Measurements from ENCODE around the gene MRRF. TPM values are rescaled to one million over a fixed set of nuclear protein-coding genes. Genes with fewer than 3 reads are reported as not detected.

The MRRF gene
- total and polyA plus RNA-seq, 2 donors (not counting 3 experiments of a cell fraction or from before 2014, with no cell fraction given): 27.2 to 36.4 TPM

DNA sequence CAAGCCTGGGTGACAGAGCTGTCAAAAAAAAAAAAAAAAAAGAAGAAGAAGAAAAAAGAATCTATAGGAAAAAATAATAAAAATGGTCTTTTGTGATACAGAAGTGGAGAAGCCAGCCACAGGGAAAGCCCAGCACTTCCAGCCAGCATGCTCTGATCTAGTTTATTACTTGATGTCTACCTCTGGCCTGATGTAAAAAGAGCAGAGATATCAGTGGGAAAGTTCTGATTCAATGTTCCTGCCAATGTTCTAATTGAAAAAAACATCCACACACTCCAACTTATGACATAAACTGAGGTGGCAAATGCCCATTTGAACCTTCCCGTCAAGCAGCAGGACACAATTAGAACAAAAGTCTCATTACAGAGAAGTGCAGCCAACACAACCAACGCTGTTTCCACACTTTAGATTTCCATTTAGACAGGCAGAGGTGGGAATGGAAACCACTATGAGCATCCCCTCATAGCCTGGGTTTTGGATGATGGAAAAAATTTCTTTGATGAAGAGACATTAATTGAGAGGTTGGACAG is 5.7 kb upstream of the MRRF start:
- ChIA-PET POLR2A (no interaction called here), CTCF (no interaction called here)
- no peak for TF ChIP-seq CTCF (IDR thresholded peaks at IDR 0.05; ENCODE audit: extremely low read depth in 1 of 2, insufficient read depth in 1 of 2, low read depth in 1 of 2, low read length in 2 of 2)
- TF ChIP-seq POLR2AphosphoS5 (IDR thresholded peaks at IDR 0.05; ENCODE audit: insufficient read depth, low read depth, low read length): no peak
- TF ChIP-seq EZH2 (IDR thresholded peaks at IDR 0.05; ENCODE audit: borderline replicate concordance, low read depth, low read length, severe bottlenecking): no peak
- TF ChIP-seq GATA2 (IDR thresholded peaks at IDR 0.05; ENCODE audit: insufficient read depth, insufficient read length, low read depth, low read length): no peak
- no peak for TF ChIP-seq POLR2A (IDR thresholded peaks at IDR 0.05; ENCODE audit: low read depth, low read length)
- TF ChIP-seq MAX (IDR thresholded peaks at IDR 0.05; ENCODE audit: insufficient read depth, insufficient read length): no peak
- TF ChIP-seq FOS (IDR thresholded peaks at IDR 0.05; ENCODE audit: borderline replicate concordance, insufficient read depth, low read length): no peak
- no peak for TF ChIP-seq MYC (IDR thresholded peaks at IDR 0.05; ENCODE audit: low read depth, low read length)
- TF ChIP-seq JUN (IDR thresholded peaks at IDR 0.05; ENCODE audit: borderline replicate concordance, insufficient read depth, insufficient read length, low read depth): no peak
- intact Hi-C loops (cut with micrococcal nuclease): loop anchor here (10.0 kb wide), 1 partner anchor 196 kb away; no protein-coding TSS in a partner anchor
- H3K4me1 ChIP-seq (ENCODE audit: control insufficient read depth, extremely low read depth, insufficient read depth, low read length): peaks cover 34% of the 10 kb centered on the region
- no peaks in the 10 kb centered on the region for H3K27me3 ChIP-seq (ENCODE audit: control insufficient read depth in 2 of 2, insufficient read depth in 2 of 2, low read length in 2 of 2)
- no peaks in the 10 kb centered on the region for H4K20me1 ChIP-seq (replicated peaks; ENCODE audit: control insufficient read depth, extremely low read depth, insufficient read depth, low read length)
- FAIRE-seq: no peak
- dilution Hi-C loops (cut with MboI; ENCODE audit: extremely low pct_ligation_motif_present, low sequenced_read_pairs): no loop called here
- no peak for DNase-seq (ENCODE audit: low read depth, low spot score)
- H3K4me3 ChIP-seq (replicated peaks in 1 of 3; ENCODE audit: insufficient read depth in 1 of 3, low read depth in 1 of 3, low read length in 3 of 3): no peak overlapping the region
- H3K36me3 ChIP-seq (ENCODE audit: control insufficient read depth in 2 of 2, extremely low read depth in 1 of 2, insufficient read depth in 2 of 2, low read length in 2 of 2): peaks cover 5 to 12% of the 10 kb centered on the region in 2 experiments
- no peak overlapping the region for H3K27ac ChIP-seq (ENCODE audit: insufficient read depth, low read depth, low read length)
- no peaks in the 10 kb centered on the region for H3K9me3 ChIP-seq (replicated peaks; ENCODE audit: control insufficient read depth, insufficient read depth, low read length)
- peaks cover 32% of the 10 kb centered on the region for H3K79me2 ChIP-seq (ENCODE audit: control insufficient read depth, insufficient read depth, low read length)
- no peak overlapping the region for H3K9ac ChIP-seq (replicated peaks; ENCODE audit: extremely low read depth, insufficient read depth, low read length)
- no peak overlapping the region for H2AFZ ChIP-seq (ENCODE audit: low read depth, low read length)
- no peaks in the 10 kb centered on the region for H3K9me1 ChIP-seq (replicated peaks; ENCODE audit: control insufficient read depth, extremely low read depth, insufficient read depth, low read length)
- H3K4me2 ChIP-seq (ENCODE audit: insufficient read depth, low read length): no peak overlapping the region
- no TSS peak for BruUV-seq (replicated peaks)

All from endothelial cell of umbilical vein (primary cell).